Measurements from ENCODE around the gene PROM1. TPM values are rescaled to one million over a fixed set of nuclear protein-coding genes. Genes with fewer than 3 reads are reported as not detected.

PROM1 gene
- total and polyA plus RNA-seq, 2 of the 4 experiments (the other 2 are of a cell fraction): not detected

DNA sequence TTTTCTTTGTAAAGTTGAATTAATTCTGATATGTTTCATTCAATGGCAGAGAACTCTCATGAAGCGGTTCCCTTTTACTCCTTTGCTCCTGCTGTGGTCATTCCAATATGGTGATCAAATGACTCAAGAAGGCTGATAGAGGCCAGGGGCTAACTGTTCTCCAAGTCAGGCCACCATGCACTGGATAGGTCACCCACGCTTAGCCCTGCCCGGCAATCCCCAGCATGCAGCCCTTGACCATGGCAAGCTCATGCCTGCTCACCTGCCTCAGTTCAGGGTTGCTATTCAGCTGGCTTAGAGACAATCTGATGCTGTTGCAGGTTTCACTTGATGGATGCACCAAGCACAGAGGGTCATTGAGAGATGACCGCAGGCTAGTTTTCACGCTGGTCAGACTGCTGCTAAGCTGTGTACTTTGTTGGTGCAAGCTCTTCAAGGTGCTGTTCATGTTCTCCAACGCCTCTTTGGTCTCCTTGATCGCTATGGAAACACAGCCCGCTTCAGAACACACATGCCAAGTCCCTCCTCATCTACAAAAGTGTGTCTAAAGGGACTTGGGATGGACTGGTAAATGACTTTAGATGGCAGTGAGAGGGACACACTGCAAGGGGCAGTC lies 65.7 kb downstream of the PROM1 start:
- H3K9ac ChIP-seq (ENCODE audit: low read depth, low read length): no peak overlapping the region
- no peak overlapping the region for H2AK9ac ChIP-seq (replicated peaks; ENCODE audit: low read depth, low read length, poor library complexity)
- peaks cover 27% of the 10 kb centered on the region for H3K27me3 ChIP-seq (ENCODE audit: control insufficient read depth, insufficient read depth, low read length)
- H4K91ac ChIP-seq (ENCODE audit: insufficient read depth, low read depth, low read length): no peak overlapping the region
- intact Hi-C loops (cut with micrococcal nuclease) (no loop called here), dilution Hi-C loops (cut with HindIII; ENCODE audit: low sequenced_read_pairs, unreplicated experiment) (no loop called here), in situ Hi-C loops (cut with MboI; ENCODE audit: low sequenced_read_pairs) (no loop called here)
- no peak overlapping the region for H2AFZ ChIP-seq (replicated peaks; ENCODE audit: low read length, poor library complexity)
- no peak overlapping the region for H2BK20ac ChIP-seq (ENCODE audit: low read depth, low read length)
- H3K4me1 ChIP-seq (ENCODE audit: control insufficient read depth, insufficient read depth, low read length): no peaks in the 10 kb centered on the region
- no peaks in the 10 kb centered on the region for H3K79me1 ChIP-seq (ENCODE audit: low read depth in 1 of 2, low read length in 2 of 2)
- H2BK15ac ChIP-seq (ENCODE audit: low read depth, low read length): no peak overlapping the region
- 100% methylated on average over 3 of the region's 8 CpGs; no CpG with 5 or more reads in 1 of the 2 experiments for WGBS, 2 experiments (ENCODE audit: extremely low coverage in 2 of 2, insufficient read length in 1 of 2)
- H3K9me3 ChIP-seq (ENCODE audit: control insufficient read depth, insufficient read depth, low read length): no peaks in the 10 kb centered on the region
- H2BK5ac ChIP-seq (ENCODE audit: low read depth, low read length, poor library complexity, severe bottlenecking): no peak overlapping the region
- ATAC-seq (ENCODE audit: low read depth) (no peak), DNase-seq (no peak)
- no peak overlapping the region for H3K56ac ChIP-seq (ENCODE audit: extremely low read depth, insufficient read depth, low read length)
- H3K4ac ChIP-seq (ENCODE audit: low read depth, low read length): no peak overlapping the region
- no peak overlapping the region for H4K5ac ChIP-seq (ENCODE audit: low read depth, low read length)
- H2AK5ac ChIP-seq (ENCODE audit: low read depth, low read length): no peak overlapping the region
- POLR2A ChIA-PET (ENCODE audit: unreplicated experiment): no interaction called here
- TF ChIP-seq MXI1 (IDR thresholded peaks at IDR 0.05; ENCODE audit: borderline replicate concordance, low read depth, low read length): no peak
- no peak for TF ChIP-seq NFE2L2 (IDR thresholded peaks at IDR 0.05; ENCODE audit: low read depth, low read length)
- TF ChIP-seq RCOR1 (IDR thresholded peaks at IDR 0.05; ENCODE audit: insufficient replicate concordance, low read length): no peak
- no peak for TF ChIP-seq MAFK (IDR thresholded peaks at IDR 0.05; ENCODE audit: low read depth, low read length)
- TF ChIP-seq POLR2A (IDR thresholded peaks at IDR 0.05; ENCODE audit: low read depth, low read length): no peak
- TF ChIP-seq, protein P1, sequence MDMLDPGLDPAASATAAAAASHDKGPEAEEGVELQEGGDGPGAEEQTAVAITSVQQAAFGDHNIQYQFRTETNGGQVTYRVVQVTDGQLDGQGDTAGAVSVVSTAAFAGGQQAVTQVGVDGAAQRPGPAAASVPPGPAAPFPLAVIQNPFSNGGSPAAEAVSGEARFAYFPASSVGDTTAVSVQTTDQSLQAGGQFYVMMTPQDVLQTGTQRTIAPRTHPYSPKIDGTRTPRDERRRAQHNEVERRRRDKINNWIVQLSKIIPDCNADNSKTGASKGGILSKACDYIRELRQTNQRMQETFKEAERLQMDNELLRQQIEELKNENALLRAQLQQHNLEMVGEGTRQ (IDR thresholded peaks at IDR 0.05; ENCODE audit: low read depth, low read length): no peak
- TF ChIP-seq CEBPB (IDR thresholded peaks at IDR 0.05; ENCODE audit: low read depth, low read length): no peak
- TF ChIP-seq, protein P2, sequence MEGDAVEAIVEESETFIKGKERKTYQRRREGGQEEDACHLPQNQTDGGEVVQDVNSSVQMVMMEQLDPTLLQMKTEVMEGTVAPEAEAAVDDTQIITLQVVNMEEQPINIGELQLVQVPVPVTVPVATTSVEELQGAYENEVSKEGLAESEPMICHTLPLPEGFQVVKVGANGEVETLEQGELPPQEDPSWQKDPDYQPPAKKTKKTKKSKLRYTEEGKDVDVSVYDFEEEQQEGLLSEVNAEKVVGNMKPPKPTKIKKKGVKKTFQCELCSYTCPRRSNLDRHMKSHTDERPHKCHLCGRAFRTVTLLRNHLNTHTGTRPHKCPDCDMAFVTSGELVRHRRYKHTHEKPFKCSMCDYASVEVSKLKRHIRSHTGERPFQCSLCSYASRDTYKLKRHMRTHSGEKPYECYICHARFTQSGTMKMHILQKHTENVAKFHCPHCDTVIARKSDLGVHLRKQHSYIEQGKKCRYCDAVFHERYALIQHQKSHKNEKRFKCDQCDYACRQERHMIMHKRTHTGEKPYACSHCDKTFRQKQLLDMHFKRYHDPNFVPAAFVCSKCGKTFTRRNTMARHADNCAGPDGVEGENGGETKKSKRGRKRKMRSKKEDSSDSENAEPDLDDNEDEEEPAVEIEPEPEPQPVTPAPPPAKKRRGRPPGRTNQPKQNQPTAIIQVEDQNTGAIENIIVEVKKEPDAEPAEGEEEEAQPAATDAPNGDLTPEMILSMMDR (conservative IDR thresholded peaks at IDR 0.05; ENCODE audit: low read depth, low read length): no peak
- TF ChIP-seq, protein P3, sequence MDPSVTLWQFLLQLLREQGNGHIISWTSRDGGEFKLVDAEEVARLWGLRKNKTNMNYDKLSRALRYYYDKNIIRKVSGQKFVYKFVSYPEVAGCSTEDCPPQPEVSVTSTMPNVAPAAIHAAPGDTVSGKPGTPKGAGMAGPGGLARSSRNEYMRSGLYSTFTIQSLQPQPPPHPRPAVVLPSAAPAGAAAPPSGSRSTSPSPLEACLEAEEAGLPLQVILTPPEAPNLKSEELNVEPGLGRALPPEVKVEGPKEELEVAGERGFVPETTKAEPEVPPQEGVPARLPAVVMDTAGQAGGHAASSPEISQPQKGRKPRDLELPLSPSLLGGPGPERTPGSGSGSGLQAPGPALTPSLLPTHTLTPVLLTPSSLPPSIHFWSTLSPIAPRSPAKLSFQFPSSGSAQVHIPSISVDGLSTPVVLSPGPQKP (IDR thresholded peaks at IDR 0.05; ENCODE audit: borderline replicate concordance, low read depth, low read length): no peak
- TF ChIP-seq MAZ (IDR thresholded peaks at IDR 0.05; ENCODE audit: borderline replicate concordance, low read depth, low read length): no peak
- no peak for TF ChIP-seq RFX5 (IDR thresholded peaks at IDR 0.05; ENCODE audit: low read depth, low read length)
- TF ChIP-seq SMC3 (IDR thresholded peaks at IDR 0.05; ENCODE audit: low read depth, low read length): no peak
- no peak for TF ChIP-seq RAD21 (IDR thresholded peaks at IDR 0.05; ENCODE audit: low read length)
- no peak for TF ChIP-seq BHLHE40 (IDR thresholded peaks at IDR 0.05; ENCODE audit: low read depth, low read length)
- CTCF ChIA-PET: interaction anchor here (1.1 kb wide), 1 partner anchor 181 kb away, joined by 3 read pairs; no protein-coding TSS in a partner anchor
- no peak overlapping the region for H3K4me2 ChIP-seq (ENCODE audit: low read depth, low read length)
- no peaks in the 10 kb centered on the region for H3K9me1 ChIP-seq (ENCODE audit: insufficient read depth, low read length)
- H3K23ac ChIP-seq (ENCODE audit: low read depth, low read length): no peak overlapping the region
- BruUV-seq (replicated peaks): no TSS peak
- no peak overlapping the region for H3K14ac ChIP-seq (replicated peaks; ENCODE audit: low read depth, low read length)
- no peak overlapping the region for H2BK120ac ChIP-seq (ENCODE audit: low read depth, low read length)
- H3K27ac ChIP-seq (ENCODE audit: insufficient read depth, low read length): no peak overlapping the region
- H3K4me3 ChIP-seq (ENCODE audit: insufficient read depth, low read depth, low read length): no peak overlapping the region
- H4K20me1 ChIP-seq (ENCODE audit: insufficient read depth, low read length): no peaks in the 10 kb centered on the region
- H4K8ac ChIP-seq (ENCODE audit: low read depth in 2 of 2, low read length in 2 of 2): no peak overlapping the region
- no peaks in the 10 kb centered on the region for H3K36me3 ChIP-seq (ENCODE audit: control insufficient read depth, insufficient read depth, low read length)
- H3K18ac ChIP-seq (ENCODE audit: low read depth, low read length): no peak overlapping the region
